ENCODE measurements around the gene TGFBR1.

GRCh38 chr9:99116003-99116411 is 11.1 kb downstream of the TGFBR1 start:
- TF ChIP-seq CTCF (IDR thresholded peaks at IDR 0.05 in 8 of 11, conservative IDR thresholded peaks at IDR 0.05 in 3 of 11) (no peak), POLR2A (IDR thresholded peaks at IDR 0.05) (no peak), POLR2AphosphoS5 (IDR thresholded peaks at IDR 0.05) (no peak)
